Measurements from ENCODE around the gene EFHC1.

GRCh38 chr6:52527436-52527835, 107.3 kb downstream of the EFHC1 start:
- TF ChIP-seq CTCF (IDR thresholded peaks at IDR 0.05) (no peak), POLR2A (IDR thresholded peaks at IDR 0.05) (no peak)

All from breast epithelium (tissue), 3 donors.